Duodenal mucosa (tissue), 2 donors: Measurements from ENCODE around the gene ATP9A.

Source experiments
- H3K27ac ChIP-seq: one replicate; pipeline ENCODE4 v1.7.0; 2013; ENCODE audit warnings: low read depth, low read length
- H3K27me3 ChIP-seq, 2 donors: one replicate each; pipeline ENCODE4 v1.7.0; 2013; ENCODE audit warnings: low read length in 2 of 2, control low read depth in 1 of 2; ENCODE audit not compliant: insufficient read depth in 2 of 2, control insufficient read depth in 1 of 2
- H3K36me3 ChIP-seq, 2 donors: one replicate each; pipeline ENCODE4 v1.7.0; 2013; ENCODE audit warnings: low read length in 2 of 2, control low read depth in 1 of 2; ENCODE audit not compliant: insufficient read depth in 2 of 2, control insufficient read depth in 1 of 2
- H3K4me1 ChIP-seq, 2 donors: one replicate each; pipeline ENCODE4 v1.7.0; 2013; ENCODE audit warnings: low read length in 2 of 2, control low read depth in 1 of 2; ENCODE audit not compliant: insufficient read depth in 2 of 2, control insufficient read depth in 1 of 2
- H3K4me3 ChIP-seq, 2 donors: one replicate each; pipeline ENCODE4 v1.7.0; 2013; ENCODE audit warnings: low read length in 2 of 2, low read depth in 1 of 2
- H3K9ac ChIP-seq, 2 donors: one replicate each; pipeline ENCODE4 v1.7.0; 2013; ENCODE audit warnings: low read length in 2 of 2, low read depth in 1 of 2
- H3K9me3 ChIP-seq, 2 donors: one replicate each; pipeline ENCODE4 v1.7.0; 2013; ENCODE audit warnings: low read length in 2 of 2, control low read depth in 1 of 2; ENCODE audit not compliant: control insufficient read depth in 1 of 2

Gene ATP9A

GRCh38 chr20:51713213-51713598 lies 55.0 kb downstream of the ATP9A start:
- no peaks in the 10 kb centered on the region for H3K36me3 ChIP-seq
- H3K27me3 ChIP-seq: no peaks in the 10 kb centered on the region
- no peak overlapping the region for H3K27ac ChIP-seq
- peaks cover 7 to 8% of the 10 kb centered on the region in 2 donors for H3K4me1 ChIP-seq
- no peaks in the 10 kb centered on the region for H3K9me3 ChIP-seq
- no peak overlapping the region for H3K4me3 ChIP-seq
- H3K9ac ChIP-seq: no peak overlapping the region

- Histone ChIP-seq H3K9ac (no peak overlapping the region), H3K4me1 (peaks cover 7 to 8% of the 10 kb centered on the region in 2 donors), H3K9me3 (no peaks in the 10 kb centered on the region), H3K36me3 (peaks cover 0 to 3% of the 10 kb centered on the region in 2 donors), H3K27ac (no peak overlapping the region), H3K4me3 (no peak overlapping the region), H3K27me3 (no peaks in the 10 kb centered on the region)
Observed at GRCh38 chr20:51712501-51713212, 55.5 kb downstream of the ATP9A start.

GRCh38 chr20:51711426-51711825 lies 56.8 kb downstream of the ATP9A start:
- H3K36me3 ChIP-seq: peaks cover 0 to 5% of the 10 kb centered on the region in 2 donors
- no peak overlapping the region for H3K4me3 ChIP-seq
- H3K4me1 ChIP-seq: peaks cover 7 to 8% of the 10 kb centered on the region in 2 donors
- no peak overlapping the region for H3K27ac ChIP-seq
- no peak overlapping the region for H3K9ac ChIP-seq
- no peaks in the 10 kb centered on the region for H3K9me3 ChIP-seq
- no peaks in the 10 kb centered on the region for H3K27me3 ChIP-seq

GRCh38 chr20:51710361-51710894 lies 57.8 kb downstream of the ATP9A start:
- Histone ChIP-seq H3K36me3 (peaks cover 0 to 5% of the 10 kb centered on the region in 2 donors), H3K27ac (no peak overlapping the region), H3K4me1 (peaks cover 7 to 9% of the 10 kb centered on the region in 2 donors), H3K4me3 (no peak overlapping the region), H3K9me3 (no peaks in the 10 kb centered on the region), H3K9ac (no peak overlapping the region), H3K27me3 (no peaks in the 10 kb centered on the region)

GRCh38 chr20:51705400-51705799 lies 62.8 kb downstream of the ATP9A start:
- H3K4me3 ChIP-seq: no peak overlapping the region
- H3K36me3 ChIP-seq: peaks cover 0 to 5% of the 10 kb centered on the region in 2 donors
- no peaks in the 10 kb centered on the region for H3K27me3 ChIP-seq
- H3K4me1 ChIP-seq: peaks cover 13 to 28% of the 10 kb centered on the region in 2 donors
- H3K9ac ChIP-seq: no peak overlapping the region
- H3K27ac ChIP-seq: no peak overlapping the region
- no peaks in the 10 kb centered on the region for H3K9me3 ChIP-seq

GRCh38 chr20:51703400-51704287 lies 64.5 kb downstream of the ATP9A start:
- Histone ChIP-seq H3K4me1 (peaks cover 13 to 28% of the 10 kb centered on the region in 2 donors), H3K27ac (no peak overlapping the region), H3K4me3 (no peak overlapping the region), H3K27me3 (no peaks in the 10 kb centered on the region), H3K9me3 (no peaks in the 10 kb centered on the region), H3K36me3 (peaks cover 0 to 5% of the 10 kb centered on the region in 2 donors), H3K9ac (no peak overlapping the region)

- no peaks in the 10 kb centered on the region for H3K27me3 ChIP-seq
- no peak overlapping the region for H3K27ac ChIP-seq
- no peak overlapping the region for H3K9ac ChIP-seq
- peaks cover 13 to 28% of the 10 kb centered on the region in 2 donors for H3K4me1 ChIP-seq
- H3K36me3 ChIP-seq: peaks cover 0 to under 1% of the 10 kb centered on the region in 2 donors
- H3K9me3 ChIP-seq: no peaks in the 10 kb centered on the region
- no peak overlapping the region for H3K4me3 ChIP-seq
Observed at GRCh38 chr20:51702556-51702955, 65.6 kb downstream of the ATP9A start.

GRCh38 chr20:51700809-51701285 lies 67.3 kb downstream of the ATP9A start:
- H3K9me3 ChIP-seq: no peaks in the 10 kb centered on the region
- H3K4me3 ChIP-seq: no peak overlapping the region
- H3K36me3 ChIP-seq: no peaks in the 10 kb centered on the region
- no peak overlapping the region for H3K27ac ChIP-seq
- peaks cover 13 to 28% of the 10 kb centered on the region in 2 donors for H3K4me1 ChIP-seq
- H3K27me3 ChIP-seq: no peaks in the 10 kb centered on the region
- H3K9ac ChIP-seq: no peak overlapping the region

GRCh38 chr20:51698252-51698651 lies 69.9 kb downstream of the ATP9A start:
- Histone ChIP-seq H3K36me3 (peaks cover 6% of the 10 kb centered on the region in 2 donors), H3K9me3 (no peaks in the 10 kb centered on the region), H3K4me3 (no peak overlapping the region), H3K27me3 (no peaks in the 10 kb centered on the region), H3K4me1 (peaks cover 10 to 13% of the 10 kb centered on the region in 2 donors), H3K9ac (no peak overlapping the region), H3K27ac (no peak overlapping the region)
